GM19023 (cell line): Measurements from ENCODE around the gene RAD50.
"Not testable (repeated sequence)": the region's sequence is repeated elsewhere in the genome, so short reads cannot be mapped to it uniquely, and the experiment has no call there.

Experiments used
- ATAC-seq: cut with Tn5 transposase; IDR thresholded peaks from one replicate; pipeline ENCODE4 v1.9.1; 2021; ENCODE audit warnings: mild to moderate bottlenecking, moderate library complexity; ENCODE audit not compliant: unreplicated experiment

Gene RAD50

DNA sequence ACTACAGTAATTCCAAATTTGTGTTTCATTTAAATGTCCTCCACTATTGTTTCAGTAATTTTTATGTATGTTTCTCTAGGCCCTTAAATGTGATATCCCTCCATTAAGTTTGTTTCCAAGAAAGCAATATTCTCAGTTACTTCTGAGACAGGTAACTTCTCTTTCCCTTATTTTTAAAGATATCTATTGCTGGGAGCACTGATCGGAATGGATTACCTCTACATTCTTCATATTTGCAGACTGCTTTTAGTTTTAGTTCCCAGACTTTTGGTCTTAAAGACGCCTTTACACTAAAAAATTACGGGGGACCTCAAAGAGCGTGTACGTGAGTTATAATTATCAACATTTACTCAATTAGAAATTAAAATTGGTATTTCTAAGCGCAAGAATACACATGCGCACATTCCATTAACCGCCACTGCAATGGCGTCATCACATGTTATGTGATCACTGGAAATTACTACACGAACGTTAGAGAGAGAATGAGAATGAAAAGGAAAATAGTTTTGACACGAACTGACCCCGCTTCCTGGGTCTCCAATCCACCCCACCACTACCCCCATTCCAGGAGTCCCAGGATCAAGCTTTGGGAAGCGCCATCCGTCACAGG lies 519 bp upstream of the RAD50 start:
- no peak for ATAC-seq

DNA sequence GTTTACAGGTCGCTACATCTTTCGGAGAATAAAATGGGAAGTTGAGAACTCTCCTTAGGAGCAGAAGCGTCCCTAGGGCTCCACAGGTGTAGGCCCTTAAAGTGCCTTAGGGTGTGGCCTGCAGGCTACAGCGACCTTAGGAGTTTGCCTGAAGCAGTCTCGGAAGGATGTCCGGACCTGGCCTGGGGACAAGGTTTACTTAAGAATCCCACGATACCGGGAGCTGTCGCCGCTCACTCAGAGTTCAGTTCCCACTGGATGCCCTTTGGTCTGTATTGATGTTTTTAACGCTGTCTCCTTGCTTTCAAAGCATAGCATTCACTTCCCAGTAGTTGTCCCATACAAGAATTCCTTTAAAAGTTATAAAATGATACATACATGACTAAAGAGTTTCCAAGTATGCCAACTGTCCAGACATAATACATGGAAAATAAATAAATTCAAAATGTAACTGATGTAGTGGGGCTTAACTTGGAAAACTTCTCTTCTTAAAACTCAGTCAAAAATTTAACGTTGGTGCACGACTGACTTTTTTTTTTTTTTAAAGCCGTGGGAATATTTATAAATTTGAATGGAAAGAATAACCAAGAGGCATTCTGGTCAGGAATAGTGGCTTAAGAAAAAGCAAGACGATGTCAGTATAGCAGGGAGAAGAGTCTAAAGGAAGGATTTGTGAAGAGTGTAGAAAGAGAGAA lies 848 bp downstream of the RAD50 start:
- ATAC-seq, result peak; percentile 35

- ATAC-seq, result no peak
Measured at GRCh38 chr5:132559383-132560060, 2.7 kb downstream of the RAD50 start.

- no peak for ATAC-seq
Measured at GRCh38 chr5:132561601-132562000, 4.8 kb downstream of the RAD50 start.

DNA sequence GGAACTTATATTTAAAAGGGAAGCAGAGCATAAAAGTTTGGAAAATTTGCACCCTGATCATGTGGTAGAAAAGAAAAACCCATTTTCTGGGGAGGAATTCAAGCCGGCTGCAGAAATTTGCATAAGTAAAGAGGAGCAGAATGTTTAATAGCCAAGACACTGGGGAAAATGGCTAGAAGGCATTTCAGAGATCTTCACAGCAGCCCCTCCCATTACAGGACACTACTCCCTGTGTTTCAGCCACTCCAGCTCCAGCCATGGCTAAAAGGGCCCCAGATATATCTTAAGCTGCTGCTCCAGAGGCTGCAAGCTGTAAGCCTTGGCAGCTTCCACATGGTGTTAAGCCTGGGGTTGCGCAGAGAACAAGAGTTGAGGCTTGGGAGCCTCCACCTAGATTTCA lies 7.8 kb downstream of the RAD50 start:
- not testable (repeated sequence) for ATAC-seq

DNA sequence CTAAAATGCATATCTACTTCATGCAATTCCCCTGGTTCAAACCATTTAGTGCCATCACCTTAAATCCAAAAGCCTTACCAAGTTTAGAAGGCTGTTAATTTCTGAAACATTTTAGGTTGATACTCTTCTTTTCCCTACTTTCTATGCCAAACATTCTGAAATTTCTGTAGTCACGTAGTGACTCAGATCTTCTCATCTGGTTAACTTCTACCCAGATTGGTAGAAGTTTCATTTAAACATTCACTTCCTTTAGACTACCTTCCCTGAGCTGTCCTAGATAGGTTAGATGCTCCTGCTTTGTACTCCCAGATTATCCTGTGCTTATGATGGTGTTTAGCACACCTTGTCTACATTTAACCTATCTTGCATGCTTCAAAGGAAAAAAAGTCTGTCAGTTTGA lies 9.9 kb downstream of the RAD50 start:
- ATAC-seq, result no peak

GRCh38 chr5:132576123-132576522 lies 19.3 kb downstream of the RAD50 start:
- ATAC-seq, result no peak

GRCh38 chr5:132584560-132584959 lies 27.8 kb downstream of the RAD50 start:
- not testable (repeated sequence) for ATAC-seq

DNA sequence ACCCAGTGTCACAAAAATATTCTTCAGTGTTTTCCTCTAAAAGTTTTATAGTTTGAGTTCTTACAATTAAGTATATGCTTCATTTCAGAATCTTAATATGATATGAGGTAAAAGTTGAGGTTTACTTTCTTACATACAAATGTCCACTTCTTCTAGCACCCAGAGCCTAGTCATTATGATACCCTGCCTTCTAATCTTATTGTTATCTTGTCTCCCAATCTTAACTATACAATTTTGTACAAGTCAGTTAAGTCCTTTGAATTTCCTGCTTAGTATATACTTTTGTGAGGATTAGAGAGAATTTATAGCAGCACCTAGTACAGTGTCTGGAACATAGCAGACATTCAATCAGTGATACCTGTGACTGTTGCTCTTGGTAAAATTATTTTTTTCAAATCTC lies 29.3 kb downstream of the RAD50 start:
- no peak for ATAC-seq

- ATAC-seq, result no peak
Measured at GRCh38 chr5:132589467-132589866, 32.7 kb downstream of the RAD50 start.

- no peak for ATAC-seq
Measured at GRCh38 chr5:132591145-132591544, 34.4 kb downstream of the RAD50 start.

GRCh38 chr5:132592521-132592920 lies 35.7 kb downstream of the RAD50 start:
- ATAC-seq, result no peak

DNA sequence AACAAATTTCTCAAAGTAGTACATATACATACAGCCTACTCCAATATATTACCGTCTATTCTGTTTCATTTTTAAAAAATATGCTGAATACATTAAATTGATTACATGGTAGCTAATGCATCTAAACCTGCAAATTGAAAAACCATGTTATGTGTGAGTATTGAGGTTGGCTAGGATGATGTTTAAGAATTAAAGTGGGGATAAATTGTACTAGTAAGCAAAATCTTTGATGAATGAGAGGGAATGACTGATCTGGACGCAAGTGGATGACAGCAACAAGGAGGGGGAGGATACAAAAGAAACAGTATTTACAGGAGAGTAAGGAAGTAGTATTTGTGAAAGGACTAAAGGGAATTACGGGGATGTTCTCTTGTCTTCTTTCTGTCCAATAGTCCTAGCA lies 37.4 kb downstream of the RAD50 start:
- ATAC-seq, result no peak

GRCh38 chr5:132595624-132596023 lies 38.8 kb downstream of the RAD50 start:
- no peak for ATAC-seq

GRCh38 chr5:132601071-132601728 lies 44.4 kb downstream of the RAD50 start:
- no peak for ATAC-seq

- ATAC-seq, result no peak
Measured at GRCh38 chr5:132607095-132607494, 50.3 kb downstream of the RAD50 start.

DNA sequence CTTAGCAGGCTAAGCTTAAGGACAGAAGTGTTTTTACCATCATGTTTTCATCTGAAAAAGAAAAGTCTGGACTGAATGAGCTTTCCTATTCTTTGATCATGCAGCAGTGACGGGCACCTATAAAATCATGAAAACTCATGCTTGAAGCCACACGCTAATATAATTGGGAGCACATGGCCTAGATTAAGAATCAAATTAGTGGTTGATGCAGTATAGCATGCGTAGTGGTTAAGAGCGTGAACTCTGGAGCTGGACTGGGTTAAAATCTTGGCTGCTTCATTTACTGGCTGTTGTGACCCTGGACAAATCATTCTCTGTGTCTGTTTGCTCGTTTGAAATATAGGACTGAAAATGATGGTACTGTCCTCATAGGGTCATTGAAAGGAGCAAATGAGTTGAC lies 51.3 kb downstream of the RAD50 start:
- no peak for ATAC-seq

- no peak for ATAC-seq
Measured at GRCh38 chr5:132611965-132612364, 55.2 kb downstream of the RAD50 start.

- ATAC-seq, result no peak
Measured at GRCh38 chr5:132612846-132613245, 56.1 kb downstream of the RAD50 start.

GRCh38 chr5:132621699-132622098 lies 64.9 kb downstream of the RAD50 start:
- no peak for ATAC-seq

DNA sequence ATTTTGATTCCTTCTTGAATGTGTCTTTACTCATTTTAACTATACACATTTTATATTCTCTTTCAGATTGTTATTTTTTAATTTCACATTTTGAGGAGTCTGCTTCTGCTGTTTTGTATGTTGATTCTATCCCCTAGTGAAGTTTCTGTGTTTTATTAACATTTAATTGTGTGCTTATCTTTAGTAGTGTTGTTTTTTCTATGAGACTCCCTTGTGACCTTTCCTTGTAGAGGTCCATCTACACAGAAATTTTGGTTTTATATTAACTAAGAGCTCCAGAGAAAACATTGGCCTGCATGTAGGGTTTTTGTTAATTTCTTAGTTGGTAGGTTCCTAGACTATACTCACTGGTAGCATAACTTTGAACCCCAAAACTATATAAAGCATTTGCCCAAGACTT lies 65.8 kb downstream of the RAD50 start:
- ATAC-seq, result no peak

DNA sequence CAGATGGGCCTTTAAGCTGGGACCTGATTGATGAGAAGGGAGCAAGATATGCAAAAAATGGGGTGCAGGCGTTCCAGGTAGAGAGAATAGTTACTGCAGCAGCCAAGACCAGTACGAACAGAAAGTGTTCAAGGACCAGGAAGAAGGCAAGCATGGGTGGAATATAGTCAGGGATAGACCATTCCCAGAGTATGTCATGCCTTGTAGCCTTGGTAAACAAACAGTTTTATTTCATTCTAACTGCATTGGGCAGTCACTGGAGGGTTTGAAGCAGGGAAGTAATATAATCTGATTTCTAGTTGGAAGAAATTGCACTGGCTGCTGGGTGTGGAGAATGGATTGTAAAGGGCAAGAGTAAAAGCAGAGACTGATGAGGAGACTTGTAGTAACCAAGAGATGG lies 70.7 kb downstream of the RAD50 start:
- ATAC-seq, result no peak
